GM21737 (cell line): ENCODE measurements around the gene EPN3.

Experiments used
- ATAC-seq: cut with Tn5 transposase; IDR thresholded peaks from one replicate; pipeline ENCODE4 v1.9.1; 2021; ENCODE audit warnings: mild to moderate bottlenecking, moderate library complexity; ENCODE audit not compliant: unreplicated experiment

Gene EPN3

DNA sequence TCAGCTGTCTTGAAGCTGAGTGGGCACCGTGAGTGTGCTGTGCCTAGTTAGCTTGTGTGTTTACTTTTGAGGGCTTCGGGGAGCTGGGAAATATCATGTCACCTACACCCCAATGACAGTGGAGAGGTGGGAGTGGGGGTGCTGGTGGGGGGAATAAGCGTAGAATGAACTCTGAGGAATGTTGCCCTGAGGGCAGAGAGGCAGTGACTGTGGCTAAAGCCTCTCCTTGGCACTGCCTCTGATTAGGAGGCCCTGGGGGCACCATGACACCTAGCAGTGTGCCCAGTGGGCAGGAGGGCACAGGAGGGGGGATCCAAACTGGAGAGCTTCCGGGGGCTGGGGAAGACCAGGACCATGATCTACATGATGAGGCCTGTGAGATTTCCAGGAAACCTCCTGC is 52.8 kb downstream of the EPN3 start:
- no peak for ATAC-seq

- no peak for ATAC-seq
Measured at GRCh38 chr17:50585891-50586290, 53.4 kb downstream of the EPN3 start.

DNA sequence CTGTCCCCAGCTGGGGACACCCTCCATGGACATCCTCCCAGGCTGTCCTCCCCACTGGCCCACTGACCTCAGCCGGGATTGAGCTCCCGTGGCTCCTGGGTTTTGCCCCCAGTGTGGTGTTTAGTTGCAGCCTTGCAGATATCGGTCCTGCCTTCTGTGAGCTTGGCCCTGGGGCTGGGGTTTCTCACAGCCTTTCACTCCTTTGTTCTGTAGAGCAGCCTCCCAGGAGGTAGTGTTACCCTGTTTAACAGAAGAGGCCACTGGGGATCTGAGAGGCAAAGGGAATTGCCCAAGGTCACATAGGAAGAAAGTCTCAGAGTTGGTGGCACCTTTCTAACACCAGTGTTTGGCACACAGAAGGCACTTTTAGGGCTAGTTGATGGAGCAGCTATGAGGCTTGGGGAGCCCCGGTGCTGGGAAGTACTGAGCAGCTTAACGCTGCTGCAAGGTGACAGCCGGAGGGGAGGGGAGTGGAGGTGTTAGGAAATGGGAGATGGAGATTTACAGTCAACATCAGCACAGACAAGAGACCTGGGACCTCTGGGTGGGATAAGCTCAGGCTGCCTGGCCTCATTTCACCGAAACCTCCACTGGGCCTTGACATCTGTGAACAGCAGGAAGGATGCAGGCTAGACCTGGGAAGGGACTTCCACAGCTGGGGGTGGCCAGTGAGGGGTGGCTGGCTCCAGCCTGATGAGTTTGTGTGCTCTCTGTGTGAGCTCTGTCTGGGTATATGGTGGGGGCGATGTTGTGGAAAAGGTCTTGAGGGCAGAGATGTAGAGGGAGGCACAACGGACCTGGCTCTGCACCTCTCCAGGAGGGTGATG is 54.1 kb downstream of the EPN3 start:
- no peak for ATAC-seq

DNA sequence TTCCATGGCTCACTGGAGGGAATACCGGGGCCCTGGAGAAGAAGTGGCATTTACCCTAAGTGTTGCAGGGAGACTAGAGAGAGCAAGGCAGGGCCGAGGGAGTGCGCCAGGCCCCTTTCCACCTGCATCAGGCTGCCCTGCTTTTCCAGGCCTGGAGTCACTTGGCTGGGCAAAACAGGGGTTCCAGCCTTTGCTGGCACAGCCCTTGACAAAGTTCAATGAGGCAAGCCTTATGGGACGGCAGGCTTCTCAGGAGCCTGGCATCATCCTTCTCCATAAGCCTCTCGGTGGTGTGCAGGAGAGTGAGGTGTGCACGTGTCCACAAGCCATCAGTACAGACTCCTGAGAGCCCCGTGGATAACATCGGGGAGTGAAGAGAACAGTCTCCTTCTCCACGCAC is 55.0 kb downstream of the EPN3 start:
- ATAC-seq = no peak

DNA sequence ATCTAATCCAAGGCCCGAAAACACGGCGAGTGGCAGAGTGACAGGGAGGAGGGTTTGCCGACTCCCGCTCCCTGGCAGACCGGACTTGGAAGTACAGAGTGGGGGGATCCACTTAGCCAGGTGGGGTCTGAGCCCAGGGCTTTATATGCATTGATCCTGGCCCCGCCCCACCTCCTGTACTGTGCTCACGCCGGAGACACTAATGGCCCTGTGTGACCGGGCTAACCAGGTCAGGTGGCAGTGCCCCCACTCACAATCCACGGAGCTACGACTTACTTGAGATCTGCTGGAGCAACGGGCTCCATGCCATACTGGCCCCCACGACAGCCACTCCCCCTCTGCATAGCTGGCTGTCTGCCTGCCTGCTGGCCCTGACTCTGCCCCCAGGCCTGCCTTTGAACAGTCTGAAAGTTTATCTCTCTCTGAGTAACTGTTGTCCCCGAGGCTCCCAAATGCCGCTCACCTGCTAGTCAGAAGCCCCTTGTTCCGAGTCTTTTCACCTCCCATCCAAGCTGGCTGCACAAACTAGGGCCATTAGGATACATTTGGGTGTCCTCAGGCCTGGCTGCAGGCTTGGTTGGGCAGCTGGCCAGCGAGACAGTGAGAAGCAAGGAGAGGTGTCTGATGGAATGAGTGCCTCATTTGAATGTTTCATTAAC is 56.0 kb downstream of the EPN3 start:
- ATAC-seq = no peak

GRCh38 chr17:50589095-50589705 is 56.7 kb downstream of the EPN3 start:
- no peak for ATAC-seq

DNA sequence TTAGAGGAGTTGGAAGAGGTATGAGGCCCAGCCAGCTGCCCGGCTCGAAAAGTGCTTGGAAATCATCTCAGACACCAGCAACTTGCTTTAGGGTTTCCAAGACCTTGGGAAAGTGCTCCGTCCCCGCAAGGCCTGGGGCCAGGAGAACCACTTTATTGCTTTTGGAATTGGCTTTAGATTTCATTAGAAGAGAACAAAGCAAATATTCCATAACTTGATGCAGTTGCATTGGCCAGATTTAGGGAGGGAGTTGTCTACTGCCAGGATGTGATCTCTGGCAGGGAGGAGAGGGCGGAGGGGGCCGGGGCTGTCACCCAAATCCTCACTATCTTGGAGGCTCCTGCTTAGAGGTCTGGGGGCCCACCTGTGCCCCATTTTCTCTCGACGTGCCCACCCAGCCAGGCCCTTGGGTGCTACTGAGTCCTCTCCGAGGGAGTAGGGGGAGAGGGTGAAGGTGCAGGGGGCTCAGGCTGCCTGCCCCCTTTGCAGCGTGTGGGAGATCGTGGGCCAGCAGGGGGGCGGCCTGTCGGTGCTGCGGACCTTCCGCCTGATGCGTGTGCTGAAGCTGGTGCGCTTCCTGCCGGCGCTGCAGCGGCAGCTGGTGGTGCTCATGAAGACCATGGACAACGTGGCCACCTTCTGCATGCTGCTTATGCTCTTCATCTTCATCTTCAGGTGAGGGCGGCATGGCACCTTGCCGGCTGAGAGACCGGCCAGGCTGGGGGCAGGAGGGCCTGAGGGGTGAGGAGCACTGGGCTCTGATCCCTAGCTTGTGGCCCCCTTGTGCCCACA is 58.6 kb downstream of the EPN3 start:
- ATAC-seq = no peak

- no peak for ATAC-seq
Measured at GRCh38 chr17:50593321-50593720, 60.8 kb downstream of the EPN3 start.
